NCI-H2227 (cell line): ENCODE data around the gene GPX6.
"Not testable (repeated sequence)": the region's sequence is repeated elsewhere in the genome, so short reads cannot be mapped to it uniquely, and the experiment has no call there.

Source experiments
- DNase-seq: peaks from one replicate; lab custom pipeline; 2025; ENCODE audit not compliant: unreplicated experiment; lab: John Stamatoyannopoulos, UW

Gene GPX6, protein sequence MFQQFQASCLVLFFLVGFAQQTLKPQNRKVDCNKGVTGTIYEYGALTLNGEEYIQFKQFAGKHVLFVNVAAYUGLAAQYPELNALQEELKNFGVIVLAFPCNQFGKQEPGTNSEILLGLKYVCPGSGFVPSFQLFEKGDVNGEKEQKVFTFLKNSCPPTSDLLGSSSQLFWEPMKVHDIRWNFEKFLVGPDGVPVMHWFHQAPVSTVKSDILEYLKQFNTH

DNA sequence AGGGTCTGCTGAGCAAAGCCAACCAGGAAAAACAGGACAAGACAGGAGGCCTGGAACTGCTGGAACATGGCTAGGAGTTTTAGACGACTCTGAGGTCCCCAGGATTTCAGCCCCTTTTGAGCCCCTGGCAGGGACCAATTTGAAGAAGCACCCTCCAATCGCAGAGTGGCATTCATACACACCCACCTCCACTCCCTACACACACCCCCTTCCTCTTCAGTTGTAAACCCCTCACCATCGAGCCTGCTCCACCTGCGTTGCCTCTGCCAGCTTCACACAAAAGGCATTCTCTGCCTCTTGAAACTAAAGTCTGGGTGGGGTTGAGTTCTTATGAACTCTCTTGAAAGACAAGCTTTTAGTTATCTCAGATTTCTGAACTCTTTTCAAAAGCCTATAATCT lies at the start of gene GPX6:
TSS of gene GPX6 (minus strand) at position 118 of the 400 bp plus-strand sequence. CDS start at position 68, 50 bp downstream.
- DNase-seq: no peak

- DNase-seq: no peak
Measured at GRCh38 chr6:28563430-28564095, 48.0 kb upstream of the GPX6 start.

DNA sequence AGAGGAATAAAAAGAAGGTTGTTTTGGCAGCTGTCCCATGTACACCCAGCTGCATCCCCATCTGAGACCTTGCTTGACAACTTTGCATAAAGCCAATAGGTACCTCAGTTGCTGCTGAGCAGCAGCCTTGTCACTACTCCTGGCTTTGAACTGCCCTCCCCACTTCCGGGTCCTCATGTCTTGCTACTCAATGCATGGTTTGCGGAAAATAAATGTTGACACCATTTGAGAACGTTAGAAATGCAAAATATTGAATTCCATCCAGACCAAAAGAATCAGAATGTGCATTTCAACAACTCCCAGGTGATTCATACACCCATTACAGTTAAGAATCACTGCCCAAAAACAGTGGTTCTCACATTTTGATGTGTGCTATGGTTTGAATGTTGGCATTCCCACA lies 43.0 kb upstream of the GPX6 start:
- DNase-seq: no peak

GRCh38 chr6:28555136-28555535 lies 39.5 kb upstream of the GPX6 start:
- no peak for DNase-seq

GRCh38 chr6:28553986-28554881 lies 38.6 kb upstream of the GPX6 start:
- peak; percentile 70 for DNase-seq

GRCh38 chr6:28553384-28553985 lies 37.9 kb upstream of the GPX6 start:
- DNase-seq: no peak

DNA sequence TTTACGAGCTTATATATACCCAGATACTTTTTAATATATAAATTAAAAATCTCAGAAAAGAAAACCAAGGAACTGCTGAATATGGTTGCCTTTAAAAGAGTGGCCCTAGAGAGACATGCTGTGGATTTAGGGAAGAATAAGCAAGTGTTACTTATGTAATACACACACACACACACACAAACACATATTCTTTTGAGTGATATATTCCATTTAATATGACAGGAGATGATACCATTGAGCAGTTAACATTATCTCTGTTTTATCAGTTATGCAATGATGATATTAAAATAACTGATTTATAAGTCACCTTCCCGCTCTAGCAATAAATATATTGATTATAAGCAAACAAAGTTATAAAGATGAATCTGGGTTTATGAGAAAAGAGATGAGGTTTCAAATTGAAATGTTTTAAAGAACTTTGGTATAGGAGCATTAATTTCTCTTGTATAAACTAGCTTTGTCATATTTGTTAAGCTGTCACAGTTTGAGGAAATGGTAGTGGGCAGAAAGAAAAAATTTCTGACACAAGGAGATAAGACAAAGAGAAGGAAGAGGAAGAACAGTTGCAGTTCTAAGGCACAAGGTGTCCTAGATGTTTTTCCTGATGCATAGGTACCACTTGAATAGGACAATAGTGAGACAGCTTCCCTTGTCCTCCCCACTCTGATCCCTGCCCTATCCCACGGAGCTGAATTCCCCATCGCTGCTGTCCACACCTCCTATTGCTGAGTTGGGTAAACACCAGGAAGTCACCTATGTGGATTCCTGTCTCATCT lies 36.5 kb upstream of the GPX6 start:
- DNase-seq: no peak

GRCh38 chr6:28547003-28547402 lies 31.4 kb upstream of the GPX6 start:
- DNase-seq: not testable (repeated sequence)

GRCh38 chr6:28545955-28546354 lies 30.4 kb upstream of the GPX6 start:
- DNase-seq: no peak

- DNase-seq: peak; percentile 74
Measured at GRCh38 chr6:28543651-28544610, 28.3 kb upstream of the GPX6 start.

- DNase-seq: peak; percentile 90
Measured at GRCh38 chr6:28542440-28543296, 27.1 kb upstream of the GPX6 start.

GRCh38 chr6:28541996-28542395 lies 26.4 kb upstream of the GPX6 start:
- DNase-seq: no peak

- peak; percentile 81 for DNase-seq
Measured at GRCh38 chr6:28537509-28538140, 22.0 kb upstream of the GPX6 start.

DNA sequence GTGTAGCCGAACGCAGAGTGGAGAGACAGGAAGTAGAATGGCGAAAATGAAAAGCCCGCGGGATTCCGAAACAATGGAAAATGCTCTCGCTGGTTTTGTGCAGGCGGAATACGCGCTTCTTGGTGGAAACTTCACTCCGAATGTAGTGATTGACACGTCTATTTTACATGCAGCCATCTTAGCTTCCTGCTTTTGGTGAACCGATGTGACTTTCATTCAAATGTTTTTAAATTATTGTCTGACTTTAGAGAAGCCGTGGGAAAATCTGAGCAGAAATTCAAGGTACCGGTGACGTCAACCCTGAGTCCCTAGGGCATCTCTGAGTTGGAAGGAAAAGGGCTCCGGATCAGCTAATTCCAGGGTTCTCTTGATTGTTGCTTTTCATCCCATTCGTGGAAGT lies 21.5 kb upstream of the GPX6 start:
- peak; percentile 81 for DNase-seq

DNA sequence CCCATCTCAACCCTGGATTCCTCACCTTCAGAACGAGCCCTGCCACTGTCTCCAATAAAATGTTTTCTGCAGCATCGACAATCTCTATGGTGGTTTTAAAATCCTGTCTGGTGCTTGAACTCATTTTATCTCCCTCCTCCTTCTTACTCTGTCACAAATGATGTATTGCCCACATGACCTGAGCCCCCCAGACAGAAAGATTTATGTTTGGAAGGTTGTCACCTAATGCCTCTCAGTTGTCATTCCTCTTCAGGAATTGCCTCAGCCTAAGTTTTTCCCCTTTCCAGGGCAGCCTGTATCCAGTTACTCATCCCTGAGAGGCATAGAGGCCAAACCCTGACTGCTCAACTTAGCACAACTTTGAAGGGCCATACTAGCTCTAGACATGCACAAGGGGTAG lies 19.3 kb upstream of the GPX6 start:
- no peak for DNase-seq

GRCh38 chr6:28534306-28534705 lies 18.7 kb upstream of the GPX6 start:
- no peak for DNase-seq

DNA sequence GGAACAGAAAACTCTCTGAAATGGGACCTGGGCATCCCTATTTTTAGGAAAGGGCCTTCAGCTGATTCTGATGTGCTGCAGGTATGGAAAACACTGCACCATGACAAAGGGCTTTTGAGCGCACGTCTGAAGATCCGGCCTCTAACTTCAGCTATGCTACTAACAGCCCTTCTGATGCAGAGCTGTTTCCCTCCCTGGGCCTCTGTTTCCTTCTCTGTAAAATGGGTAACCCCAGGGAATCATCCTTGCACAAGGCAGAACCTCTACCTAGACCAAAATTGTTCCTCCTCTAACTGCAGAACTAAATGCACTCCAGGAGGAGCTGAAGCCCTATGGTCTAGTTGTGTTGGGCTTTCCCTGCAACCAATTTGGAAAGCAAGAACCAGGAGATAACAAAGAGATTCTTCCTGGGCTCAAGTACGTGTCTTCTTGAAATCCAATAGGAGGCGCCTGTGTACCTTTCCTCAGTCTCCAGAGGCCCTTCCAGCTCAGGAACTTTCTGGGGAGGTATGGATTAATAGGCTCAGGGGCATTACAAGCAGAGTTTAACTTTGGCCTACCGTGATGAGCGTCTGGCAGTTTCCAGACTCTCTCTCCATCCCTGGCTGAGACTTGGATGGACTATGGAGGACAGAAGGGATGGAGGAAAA lies 16.0 kb upstream of the GPX6 start:
- no peak for DNase-seq

GRCh38 chr6:28530777-28531176 lies 15.2 kb upstream of the GPX6 start:
- DNase-seq: no peak
